Lung (tissue), 12 donors: ENCODE measurements around the gene ATP6AP1. TPM values are rescaled to one million over a fixed set of nuclear protein-coding genes. Genes with fewer than 3 reads are reported as not detected.
A peak's percentile ranks its signal among the peaks of the same experiment; 100 is the strongest.

Experiments used
- ATAC-seq: fragments of 200-7000 bp; cut with Tn5 transposase; one replicate; pipeline ENCODE4 v1.9.1; 2020; ENCODE audit warnings: moderate number of reproducible peaks; ENCODE audit not compliant: insufficient read depth, low FRiP score
- DNase-seq, 3 donors: peaks; one replicate each; pipeline ENCODE4 v3.0.0-alpha.2; 2013 to 2017
- H3K27ac ChIP-seq, 2 donors: one replicate each; pipeline ENCODE4 v1.5.1; 2013; ENCODE audit warnings: mild to moderate bottlenecking in 2 of 2, moderate library complexity in 2 of 2, control low read depth in 1 of 2, inconsistent platforms in 1 of 2, low read depth in 1 of 2, low read length in 1 of 2
- H3K27me3 ChIP-seq, 3 donors: one replicate each; pipeline ENCODE4 v1.5.1; 2013; ENCODE audit warnings: low read length in 2 of 3; ENCODE audit not compliant: control insufficient read depth in 3 of 3, insufficient read depth in 3 of 3
- H3K36me3 ChIP-seq, 4 donors: one replicate each; pipeline ENCODE4 v1.5.1; 2013; ENCODE audit warnings: low read length in 4 of 4, mild to moderate bottlenecking in 1 of 4, moderate library complexity in 1 of 4; ENCODE audit not compliant: control insufficient read depth in 4 of 4, insufficient read depth in 4 of 4
- H3K4me1 ChIP-seq, 5 donors: one replicate each; pipeline ENCODE4 v1.5.1; 2013; ENCODE audit warnings: low read length in 5 of 5, mild to moderate bottlenecking in 2 of 5, moderate library complexity in 1 of 5; ENCODE audit not compliant: control insufficient read depth in 5 of 5, insufficient read depth in 5 of 5
- H3K4me3 ChIP-seq: one replicate; pipeline ENCODE4 v1.5.1; 2013; ENCODE audit warnings: mild to moderate bottlenecking, control low read depth, moderate library complexity
- H3K9ac ChIP-seq, 2 donors: one replicate each; pipeline ENCODE4 v1.5.1; 2013; ENCODE audit warnings: low read length in 2 of 2, control low read depth in 1 of 2; ENCODE audit not compliant: insufficient read depth in 1 of 2
- H3K9me3 ChIP-seq, 4 donors: one replicate each; pipeline ENCODE4 v1.5.1; 2013; ENCODE audit warnings: low read length in 3 of 4, mild to moderate bottlenecking in 1 of 4, moderate library complexity in 1 of 4; ENCODE audit not compliant: control insufficient read depth in 4 of 4, insufficient read depth in 3 of 4
- WGBS, 2 donors: extraction: QIAGEN DNeasy Blood & Tissue Kit; methylation state at CpG; one replicate each; pipeline ENCODE4 v1.1.7; 2013; 5-methylcytosine and 5-hydroxymethylcytosine counted together
- polyA plus RNA-seq, 2 donors: library from polyadenylated mRNA; stranded (reverse); fragments of 200-250 nt; gene quantifications; one replicate each; pipeline ENCODE4 v1.2.1, GENCODE V29; 2013
- total RNA-seq, 2 donors: library from RNA; depleted of rRNA in 1 of 2; stranded (reverse); fragments of >200 nt in 1 of 2; gene quantifications; one replicate each; pipeline ENCODE4 v1.2.1, GENCODE V29; 2014 to 2021
- TF ChIP-seq, protein P1 (sequence below): IDR thresholded peaks from 2 replicates; pipeline ENCODE4 v1.5.1; 2012; ENCODE audit warnings: mild to moderate bottlenecking; ENCODE audit errors: control extremely low read depth, extremely low read depth
- donor health status: control.
- donor health status: control.
- donor health status: Bipolar disorder and iron deficiency.
- donor health status: healthy.
- donor health status: DM: yes; HTN: yes; CAD: no.

The ATP6AP1 gene
- total and polyA plus RNA-seq, 4 donors: 73.7 to 220 (median 113) TPM

DNA sequence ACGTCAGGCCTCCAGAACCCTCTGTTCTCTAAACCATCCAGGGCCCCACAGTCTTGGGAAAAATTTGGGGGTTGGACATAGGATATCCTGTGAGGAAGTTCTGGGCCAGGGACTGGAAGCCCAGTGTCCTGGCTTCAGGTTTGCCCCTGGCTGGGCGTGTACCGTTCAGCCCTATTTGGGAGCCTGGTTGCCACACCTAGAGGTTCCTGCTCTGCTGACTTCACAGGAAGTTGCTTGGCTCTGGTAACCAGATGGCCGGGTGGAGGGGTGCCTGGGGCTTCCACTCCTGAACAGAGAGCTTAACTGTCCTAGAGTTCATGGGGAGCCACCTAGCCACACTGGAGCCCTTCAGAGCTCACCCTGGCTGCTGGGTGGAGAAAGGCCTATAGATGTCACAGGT lies 16.0 kb upstream of the ATP6AP1 start:
- H3K4me3 ChIP-seq: peak overlapping the region; percentile 55
- H3K27ac ChIP-seq: peak overlapping the region; percentile 94 to 98
- DNase-seq (no peak), ATAC-seq (no peak)
- H3K27me3 ChIP-seq: no peaks in the 10 kb centered on the region
- H3K9ac ChIP-seq: peak overlapping the region in 1 of 2 donors; percentile 23
- TF ChIP-seq, protein P1, sequence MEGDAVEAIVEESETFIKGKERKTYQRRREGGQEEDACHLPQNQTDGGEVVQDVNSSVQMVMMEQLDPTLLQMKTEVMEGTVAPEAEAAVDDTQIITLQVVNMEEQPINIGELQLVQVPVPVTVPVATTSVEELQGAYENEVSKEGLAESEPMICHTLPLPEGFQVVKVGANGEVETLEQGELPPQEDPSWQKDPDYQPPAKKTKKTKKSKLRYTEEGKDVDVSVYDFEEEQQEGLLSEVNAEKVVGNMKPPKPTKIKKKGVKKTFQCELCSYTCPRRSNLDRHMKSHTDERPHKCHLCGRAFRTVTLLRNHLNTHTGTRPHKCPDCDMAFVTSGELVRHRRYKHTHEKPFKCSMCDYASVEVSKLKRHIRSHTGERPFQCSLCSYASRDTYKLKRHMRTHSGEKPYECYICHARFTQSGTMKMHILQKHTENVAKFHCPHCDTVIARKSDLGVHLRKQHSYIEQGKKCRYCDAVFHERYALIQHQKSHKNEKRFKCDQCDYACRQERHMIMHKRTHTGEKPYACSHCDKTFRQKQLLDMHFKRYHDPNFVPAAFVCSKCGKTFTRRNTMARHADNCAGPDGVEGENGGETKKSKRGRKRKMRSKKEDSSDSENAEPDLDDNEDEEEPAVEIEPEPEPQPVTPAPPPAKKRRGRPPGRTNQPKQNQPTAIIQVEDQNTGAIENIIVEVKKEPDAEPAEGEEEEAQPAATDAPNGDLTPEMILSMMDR: no peak
- H3K4me1 ChIP-seq: peaks cover 0 to 2% (median 0%) of the 10 kb centered on the region in 5 donors
- peaks cover 0 to 2% (median 0%) of the 10 kb centered on the region in 4 donors for H3K36me3 ChIP-seq
- 0 to 42% methylated on average over 4 of the region's 4 CpGs for WGBS, 2 donors
- peaks cover 0 to 6% (median 3%) of the 10 kb centered on the region in 4 donors for H3K9me3 ChIP-seq

DNA sequence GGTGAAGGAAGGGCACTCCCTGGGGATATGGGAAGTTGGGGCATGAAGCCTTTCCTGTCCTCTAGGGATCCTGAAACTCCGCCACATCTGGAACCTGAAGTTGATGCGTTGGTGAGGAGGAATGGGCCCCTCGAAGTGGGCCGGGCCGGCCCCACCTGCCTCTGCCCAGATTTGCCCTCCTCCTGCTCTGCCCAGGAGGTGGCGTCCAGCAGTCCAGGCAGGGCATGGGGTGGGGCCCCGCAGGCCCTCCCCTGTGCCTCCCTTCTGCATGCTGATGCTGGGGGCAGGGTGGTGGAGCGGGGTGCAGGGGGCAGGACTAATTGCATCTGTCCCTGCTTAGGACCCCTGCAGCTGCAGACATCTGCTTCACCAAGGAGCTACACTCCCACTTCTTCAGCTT lies 15.3 kb upstream of the ATP6AP1 start:
- no peak for ATAC-seq

DNA sequence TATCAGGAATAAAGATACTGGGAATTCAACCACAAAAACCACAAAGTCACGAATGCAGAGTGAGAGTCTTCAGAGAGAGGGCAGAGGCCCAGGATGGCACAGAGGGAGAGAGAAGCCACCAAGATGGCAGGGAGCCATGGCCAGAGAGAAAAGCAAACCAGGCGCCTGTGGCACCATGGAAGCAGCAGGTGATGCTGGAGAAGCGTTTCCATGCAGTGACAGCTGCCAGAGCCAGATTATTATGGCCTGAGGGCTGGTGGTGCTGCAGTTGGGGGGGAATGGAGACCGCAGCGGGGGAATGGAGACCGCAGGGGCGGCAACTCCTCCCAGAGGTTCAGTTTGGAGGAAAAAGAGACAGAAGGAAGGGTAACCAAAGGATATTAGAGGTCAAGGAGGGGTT lies 11.3 kb upstream of the ATP6AP1 start:
- ATAC-seq: no peak
- H3K9ac ChIP-seq: no peak overlapping the region
- 74% methylated on average over 4 to 7 of the region's 7 CpGs for WGBS, 2 donors
- H3K36me3 ChIP-seq: peaks cover 0 to 4% (median 0%) of the 10 kb centered on the region in 4 donors
- peaks cover 0 to 2% (median 0%) of the 10 kb centered on the region in 5 donors for H3K4me1 ChIP-seq
- peaks cover 0 to 6% (median 2%) of the 10 kb centered on the region in 4 donors for H3K9me3 ChIP-seq
- DNase-seq: no peak
- no peak overlapping the region for H3K4me3 ChIP-seq
- peaks cover 0 to 3% (median 0%) of the 10 kb centered on the region in 3 donors for H3K27me3 ChIP-seq
- H3K27ac ChIP-seq: no peak overlapping the region
- TF ChIP-seq, protein P1: no peak

More for the DNA sequence above, 15.3 kb upstream of the ATP6AP1 start:
- WGBS, 2 donors: 78 to 100% methylated on average over 1 to 8 of the region's 8 CpGs
- peak overlapping the region; percentile 94 to 98 for H3K27ac ChIP-seq
- H3K27me3 ChIP-seq: no peaks in the 10 kb centered on the region
- peaks cover 0 to 4% (median 0%) of the 10 kb centered on the region in 4 donors for H3K36me3 ChIP-seq
- DNase-seq: no peak
- TF ChIP-seq, protein P1: no peak
- no peak overlapping the region for H3K9ac ChIP-seq
- peaks cover 0 to 6% (median 3%) of the 10 kb centered on the region in 4 donors for H3K9me3 ChIP-seq
- peaks cover 0 to 2% (median 0%) of the 10 kb centered on the region in 5 donors for H3K4me1 ChIP-seq
- no peak overlapping the region for H3K4me3 ChIP-seq

DNA sequence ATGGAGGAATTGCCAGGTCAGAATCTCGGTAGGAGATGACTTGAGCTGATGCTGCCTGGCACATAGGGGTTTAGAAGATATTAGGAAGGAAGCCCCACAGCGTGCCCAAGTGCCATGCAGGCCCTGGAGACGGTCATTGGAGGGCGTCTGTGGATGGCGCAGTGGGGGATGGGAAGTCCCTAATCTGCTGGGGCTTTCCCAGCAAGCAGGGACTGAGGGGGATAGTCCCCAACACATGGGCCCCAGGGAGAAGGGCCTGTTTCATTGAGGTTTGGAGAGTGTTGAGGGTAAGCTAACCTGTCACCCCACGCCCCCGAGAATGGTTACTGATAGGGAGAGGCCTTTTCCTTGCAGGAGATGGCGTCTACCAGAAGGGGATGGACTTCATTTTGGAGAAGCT lies 9.3 kb upstream of the ATP6AP1 start:
- H3K9ac ChIP-seq: no peak overlapping the region
- peak overlapping the region in 1 of 2 donors; percentile 47 for H3K27ac ChIP-seq
- ATAC-seq (no peak), DNase-seq (no peak)
- peaks cover 0 to 3% (median 0%) of the 10 kb centered on the region in 3 donors for H3K27me3 ChIP-seq
- H3K36me3 ChIP-seq: peaks cover 0 to 2% (median 0%) of the 10 kb centered on the region in 4 donors
- no peak overlapping the region for H3K4me3 ChIP-seq
- TF ChIP-seq, protein P1: no peak
- H3K4me1 ChIP-seq: no peaks in the 10 kb centered on the region
- WGBS, 2 donors: 87 to 91% methylated on average over 7 to 8 of the region's 8 CpGs
- H3K9me3 ChIP-seq: no peaks in the 10 kb centered on the region
